HG03103 (cell line): Measurements from ENCODE around the gene JAG2.
"Not testable (repeated sequence)": the region's sequence is repeated elsewhere in the genome, so short reads cannot be mapped to it uniquely, and the experiment has no call there.

Experiments
- ATAC-seq: cut with Tn5 transposase; IDR thresholded peaks from one replicate; pipeline ENCODE4 v1.9.1; 2021; ENCODE audit warnings: low read depth; ENCODE audit not compliant: unreplicated experiment

Gene JAG2

GRCh38 chr14:105123981-105124765 lies 44.4 kb downstream of the JAG2 start:
- no peak for ATAC-seq

- no peak for ATAC-seq
These were observed 45.4 kb downstream of the JAG2 start for GRCh38 chr14:105123064-105123665.

GRCh38 chr14:105120056-105120455 lies 48.5 kb downstream of the JAG2 start:
- ATAC-seq: no peak

GRCh38 chr14:105119408-105120025 lies 49.1 kb downstream of the JAG2 start:
- no peak for ATAC-seq

DNA sequence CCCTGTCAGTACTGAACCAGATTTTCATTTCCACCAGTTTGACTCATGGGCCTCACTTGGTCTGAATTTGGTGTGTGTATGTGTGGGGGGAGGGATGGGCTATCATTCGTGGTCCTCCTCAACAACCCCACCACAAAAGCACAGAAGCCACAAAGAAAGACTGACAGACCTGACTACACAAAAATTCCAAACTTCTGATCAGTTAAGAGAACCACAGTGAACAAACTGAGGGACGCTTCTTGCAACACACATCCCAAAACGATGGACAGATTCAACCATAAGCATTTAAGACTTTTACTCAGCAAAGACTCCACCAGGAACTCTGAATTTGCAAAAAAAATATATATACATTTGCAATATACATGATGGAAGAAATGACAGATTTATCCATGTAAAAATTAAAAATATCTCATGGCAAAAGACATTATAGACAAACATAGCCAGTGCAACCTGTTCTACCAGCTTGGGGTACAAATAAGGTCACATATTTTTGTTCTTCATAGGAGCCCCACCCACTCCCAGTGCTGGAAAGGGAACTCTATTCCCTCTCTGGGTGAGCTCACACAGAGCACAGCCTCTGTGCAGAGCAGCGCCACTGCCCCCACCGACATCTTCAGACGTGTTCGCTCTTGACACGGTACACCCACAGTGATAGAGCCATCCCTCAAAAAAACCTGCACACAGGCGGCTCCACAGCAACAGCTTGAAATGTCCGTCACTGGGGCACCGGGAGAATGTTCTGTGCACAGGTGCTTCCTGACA lies 49.7 kb downstream of the JAG2 start:
- no peak for ATAC-seq

DNA sequence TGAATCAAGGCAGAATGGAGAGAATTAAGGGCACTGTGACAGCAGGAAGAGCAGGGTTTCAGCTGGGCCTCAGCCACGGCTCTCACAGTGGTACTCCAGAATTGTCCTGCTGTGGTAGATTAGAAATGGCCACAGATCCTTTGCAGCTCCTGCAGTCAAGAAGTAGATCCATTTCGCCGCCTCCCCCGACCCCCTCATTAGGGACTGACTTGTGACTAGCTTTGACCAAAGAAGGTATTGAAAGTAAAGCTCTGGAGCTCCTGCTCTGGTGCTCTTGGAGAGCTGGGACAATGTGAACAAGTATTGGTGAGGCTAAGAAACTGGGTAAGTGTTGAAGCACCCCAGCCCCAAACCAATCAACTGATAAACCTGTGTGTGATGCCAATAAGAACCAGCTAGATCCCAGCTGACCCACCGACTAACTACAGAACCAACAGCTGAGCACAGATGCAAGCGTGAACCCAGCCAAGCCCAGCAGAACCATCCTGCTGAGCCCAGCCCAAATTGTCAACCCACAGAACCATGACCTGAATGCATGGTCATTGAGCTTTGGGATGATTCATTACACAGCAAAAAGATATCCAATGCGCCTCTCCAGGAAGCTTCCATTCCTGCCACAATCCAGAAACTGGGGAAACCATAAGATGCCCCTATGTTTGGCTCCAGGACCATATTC lies 50.7 kb downstream of the JAG2 start:
- ATAC-seq: no peak

- ATAC-seq: no peak
These were observed 51.3 kb downstream of the JAG2 start for GRCh38 chr14:105117257-105117646.

- ATAC-seq: no peak
These were observed 51.9 kb downstream of the JAG2 start for GRCh38 chr14:105116451-105117256.

DNA sequence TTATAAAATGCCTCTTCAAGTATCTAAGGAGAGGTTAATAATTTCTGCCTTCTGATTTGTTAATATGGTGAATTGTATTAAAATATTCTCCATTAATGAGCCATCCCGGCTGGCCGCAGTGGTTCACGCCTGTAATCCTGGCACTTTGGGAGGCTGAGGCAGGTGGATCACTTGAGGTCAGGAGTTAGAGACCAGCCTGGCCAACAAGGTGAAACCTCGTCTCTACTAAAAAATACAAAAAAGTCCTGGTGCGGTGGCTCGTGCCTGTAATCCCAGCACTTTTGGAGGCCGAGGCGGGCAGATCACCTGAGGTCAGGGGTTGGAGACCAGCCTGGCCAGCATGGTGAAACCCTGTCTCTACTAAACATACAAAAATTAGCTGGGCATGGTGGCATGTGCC lies 59.3 kb downstream of the JAG2 start:
- ATAC-seq: not testable (repeated sequence)

DNA sequence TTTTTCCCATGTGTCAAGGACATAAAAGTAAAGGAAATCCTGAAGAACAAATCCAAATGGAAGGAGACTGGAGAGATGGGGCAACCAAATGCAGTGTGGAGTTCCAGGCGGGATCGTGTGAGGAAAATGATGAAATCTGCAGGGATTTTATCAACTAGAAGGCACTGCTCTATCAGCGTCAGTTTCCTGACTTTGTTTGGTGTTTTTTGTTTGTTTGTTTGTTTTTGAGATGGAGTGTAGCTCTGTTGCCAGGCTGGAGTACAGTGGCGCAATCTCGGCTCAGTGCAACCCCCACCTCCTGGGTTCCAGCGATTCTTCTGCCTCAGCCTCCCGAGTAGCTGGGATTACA lies 60.1 kb downstream of the JAG2 start:
- ATAC-seq: no peak

DNA sequence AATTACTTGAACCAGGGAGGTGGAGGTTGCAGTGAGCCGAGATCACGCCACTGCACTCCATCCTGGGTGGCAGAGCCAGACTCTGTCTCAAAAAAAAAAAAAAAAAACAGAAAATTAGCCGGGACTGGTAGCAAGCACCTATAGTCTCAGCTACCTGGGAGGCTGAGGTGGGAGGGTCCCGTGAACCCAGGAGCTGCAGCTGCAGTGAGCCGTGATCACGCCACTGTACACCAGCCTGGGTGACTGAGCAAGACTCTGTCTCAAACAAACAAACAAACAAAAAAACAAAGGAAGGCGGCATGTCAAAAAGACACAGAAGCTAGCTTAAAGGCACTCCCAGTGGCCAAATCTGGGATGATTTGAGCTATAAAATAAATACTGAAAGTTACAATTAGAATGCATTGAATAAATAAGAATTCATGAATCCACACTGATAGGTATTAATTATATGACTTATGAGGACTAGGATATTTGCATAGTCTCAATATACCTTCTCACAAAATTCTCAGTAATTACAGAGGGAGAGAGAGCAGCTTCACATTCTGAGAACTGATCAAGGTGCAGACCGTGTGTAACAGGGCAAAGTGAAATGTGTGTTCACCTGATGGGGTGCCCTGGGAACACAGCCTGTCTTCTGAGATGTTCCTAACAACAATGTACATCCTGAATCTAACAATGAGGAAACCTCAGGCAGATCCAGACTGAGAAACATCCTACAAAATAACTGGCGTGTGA lies 60.6 kb downstream of the JAG2 start:
- no peak for ATAC-seq

DNA sequence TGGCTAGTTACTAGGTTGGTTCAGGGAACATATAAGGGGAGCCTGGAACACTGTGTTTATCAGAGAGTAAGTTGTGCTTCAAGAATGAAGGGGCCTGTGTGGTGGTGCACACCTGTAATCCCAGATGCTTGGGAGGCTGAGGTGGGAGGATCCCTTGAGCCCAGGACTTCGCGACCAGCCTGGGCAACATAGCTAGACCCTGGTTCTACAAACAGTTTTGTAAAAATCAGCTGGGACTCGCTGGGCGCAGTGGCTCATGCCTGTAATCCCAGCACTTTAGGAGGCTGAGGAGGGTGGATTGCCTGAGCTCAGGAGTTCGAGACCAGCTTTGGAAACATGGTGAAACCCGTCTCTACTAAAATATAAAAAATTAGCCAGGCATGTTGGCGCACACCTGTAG lies 61.2 kb downstream of the JAG2 start:
- ATAC-seq: no peak

- ATAC-seq: no peak
These were observed 63.4 kb downstream of the JAG2 start for GRCh38 chr14:105105158-105105557.

DNA sequence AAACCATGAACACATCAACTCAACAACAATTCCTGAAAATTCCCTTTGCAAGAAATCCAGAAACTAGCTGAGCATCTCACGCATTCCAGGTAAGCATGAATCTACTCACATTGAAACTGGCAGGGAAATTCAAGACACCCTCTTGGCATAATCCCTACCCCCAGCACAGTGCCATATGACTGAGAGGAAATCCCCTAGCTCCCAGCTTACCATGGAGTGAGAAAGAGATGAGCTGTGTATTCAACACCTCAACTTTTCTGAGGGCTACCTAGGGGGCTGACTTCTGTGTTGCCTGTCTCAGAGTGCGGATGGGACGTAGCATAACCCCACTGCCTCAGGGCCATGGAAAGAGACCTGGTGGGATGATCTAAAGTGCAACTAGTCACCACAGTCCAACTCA lies 65.7 kb downstream of the JAG2 start:
- no peak for ATAC-seq

DNA sequence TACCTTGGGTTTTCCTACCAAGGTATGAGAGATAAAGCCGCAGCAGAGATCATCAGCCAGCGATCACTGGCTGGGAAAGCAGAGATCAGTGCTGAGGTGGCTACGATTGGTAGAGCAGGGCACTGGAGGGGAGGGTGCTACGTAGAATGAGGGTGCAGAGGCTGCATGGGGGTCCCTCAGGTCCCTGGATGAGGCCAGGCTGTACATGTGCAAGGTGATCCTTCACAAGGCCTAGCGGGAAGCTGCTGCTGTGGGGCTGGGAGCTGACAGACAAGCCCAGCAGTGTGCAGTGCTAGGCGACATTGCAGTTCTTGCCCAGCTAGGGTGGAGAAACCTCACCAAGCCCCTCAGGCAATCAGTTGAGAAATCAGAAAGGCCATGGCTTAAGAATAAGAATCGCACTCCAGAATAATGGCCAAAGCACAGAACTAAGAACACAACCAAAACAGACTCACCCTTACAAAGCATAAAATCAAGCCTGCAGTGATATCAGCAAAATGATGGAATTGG lies 66.2 kb downstream of the JAG2 start:
- no peak for ATAC-seq

- no peak for ATAC-seq
These were observed 67.7 kb downstream of the JAG2 start for GRCh38 chr14:105100910-105101309.

DNA sequence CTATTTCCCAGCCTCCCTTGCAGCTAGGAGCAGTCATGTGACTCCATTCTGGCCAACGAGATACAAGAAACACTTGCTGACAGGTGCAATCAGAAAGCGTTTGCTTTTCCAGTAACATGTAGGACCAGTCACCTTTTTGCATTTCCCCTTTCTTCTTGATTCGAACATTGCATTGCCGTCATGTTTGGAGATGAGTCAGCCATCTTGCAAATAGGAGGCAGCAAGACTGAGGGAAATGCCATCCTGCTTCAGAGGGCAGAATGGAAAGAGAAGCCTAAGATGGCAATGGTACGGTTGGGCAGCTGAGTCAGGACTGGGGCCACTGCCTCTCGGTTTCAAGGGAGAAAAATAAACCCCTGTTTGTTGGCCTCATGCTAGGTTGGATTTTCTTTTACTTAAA lies 68.8 kb downstream of the JAG2 start:
- ATAC-seq: no peak

GRCh38 chr14:105098316-105098715 lies 70.3 kb downstream of the JAG2 start:
- no peak for ATAC-seq

DNA sequence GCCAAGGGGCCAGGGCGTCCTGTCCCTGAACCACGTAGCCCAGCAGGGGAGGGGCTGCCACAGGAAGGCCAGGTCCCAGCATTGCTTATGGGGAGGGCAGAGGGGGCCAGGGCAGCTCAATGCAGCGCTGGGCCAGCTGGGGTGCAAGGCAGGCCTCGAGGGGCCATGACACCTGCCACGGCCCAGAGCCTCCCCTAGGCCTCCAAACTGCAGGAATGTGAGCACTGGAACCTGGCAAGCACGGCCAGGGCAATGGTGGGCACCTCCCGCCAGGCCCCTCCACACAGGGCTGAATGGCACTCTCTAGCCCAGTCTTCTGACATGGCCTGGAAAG lies 70.8 kb downstream of the JAG2 start:
- ATAC-seq: no peak
